Immature natural killer cell (primary cell): ENCODE measurements around the gene ZNF536. TPM values are rescaled to one million over a fixed set of nuclear protein-coding genes. Genes with fewer than 3 reads are reported as not detected.

Experiments used
- DNase-seq, 3 donors: peaks; one replicate each; pipeline ENCODE4 v3.0.0; 2022; ENCODE audit warnings: mixed read lengths in 1 of 3
- H3K27ac Mint-ChIP-seq, 6 donors: one replicate each; pipeline ENCODE4 v1.8.0; 2020; ENCODE audit warnings: mixed read lengths in 6 of 6, mild to moderate bottlenecking in 5 of 6, inconsistent platforms in 4 of 6, moderate library complexity in 3 of 6
- H3K27me3 Mint-ChIP-seq, 3 donors: one replicate each; pipeline ENCODE4 v1.8.0; 2020 to 2021; ENCODE audit warnings: low read depth in 3 of 3, mild to moderate bottlenecking in 3 of 3, mixed read lengths in 3 of 3, moderate library complexity in 3 of 3, inconsistent platforms in 1 of 3
- H3K36me3 Mint-ChIP-seq, 3 donors: one replicate each; pipeline ENCODE4 v1.8.0; 2020; ENCODE audit warnings: mixed read lengths in 3 of 3, inconsistent platforms in 2 of 3, mild to moderate bottlenecking in 2 of 3
- H3K4me1 Mint-ChIP-seq, 2 donors: one replicate each; pipeline ENCODE4 v1.8.0; 2020; ENCODE audit warnings: inconsistent platforms in 2 of 2, mild to moderate bottlenecking in 2 of 2, mixed read lengths in 2 of 2, moderate library complexity in 1 of 2
- H3K4me3 Mint-ChIP-seq, 5 donors: one replicate each; pipeline ENCODE4 v1.8.0; 2020; ENCODE audit warnings: mild to moderate bottlenecking in 5 of 5, mixed read lengths in 5 of 5, inconsistent platforms in 3 of 5, moderate library complexity in 3 of 5
- H3K9me3 Mint-ChIP-seq, 6 donors: one replicate each; pipeline ENCODE4 v1.8.0; 2020; ENCODE audit warnings: mild to moderate bottlenecking in 6 of 6, mixed read lengths in 6 of 6, inconsistent platforms in 4 of 6, moderate library complexity in 3 of 6
- polyA plus RNA-seq, 3 donors: library from polyadenylated mRNA; unstranded; fragments of 300-500 nt; fragmentation: Illumina TruSeq; gene quantifications; one replicate each; pipeline ENCODE4 v1.2.3, GENCODE V29; 2021

Gene ZNF536
- polyA plus RNA-seq, 3 donors from 2014 or later = not detected

GRCh38 chr19:30555075-30555790, 183.0 kb downstream of the ZNF536 start:
- no peaks in the 10 kb centered on the region for H3K9me3 Mint-ChIP-seq
- no peaks in the 10 kb centered on the region for H3K36me3 Mint-ChIP-seq
- peaks cover 0 to 2% (median 0%) of the 10 kb centered on the region in 3 donors for H3K27me3 Mint-ChIP-seq
- DNase-seq = no peak
- H3K4me1 Mint-ChIP-seq = no peaks in the 10 kb centered on the region
- no peak overlapping the region for H3K27ac Mint-ChIP-seq
- no peak overlapping the region for H3K4me3 Mint-ChIP-seq

- Mint-ChIP-seq H3K27ac (no peak overlapping the region), H3K4me1 (no peaks in the 10 kb centered on the region), H3K36me3 (no peaks in the 10 kb centered on the region), H3K4me3 (no peak overlapping the region), H3K27me3 (no peaks in the 10 kb centered on the region), H3K9me3 (no peaks in the 10 kb centered on the region)
- DNase-seq = no peak
These were observed 183.6 kb downstream of the ZNF536 start for GRCh38 chr19:30555791-30556110.

GRCh38 chr19:30556230-30556711, 184.1 kb downstream of the ZNF536 start:
- Mint-ChIP-seq H3K9me3 (no peaks in the 10 kb centered on the region), H3K4me1 (no peaks in the 10 kb centered on the region), H3K27me3 (no peaks in the 10 kb centered on the region), H3K4me3 (no peak overlapping the region), H3K36me3 (no peaks in the 10 kb centered on the region), H3K27ac (no peak overlapping the region)
- no peak for DNase-seq

- Mint-ChIP-seq H3K9me3 (no peaks in the 10 kb centered on the region), H3K36me3 (no peaks in the 10 kb centered on the region), H3K4me1 (no peaks in the 10 kb centered on the region), H3K27ac (no peak overlapping the region), H3K4me3 (no peak overlapping the region), H3K27me3 (no peaks in the 10 kb centered on the region)
- DNase-seq = no peak
These were observed 185.0 kb downstream of the ZNF536 start for GRCh38 chr19:30557212-30557611.

- Mint-ChIP-seq H3K4me3 (no peak overlapping the region), H3K9me3 (no peaks in the 10 kb centered on the region), H3K36me3 (no peaks in the 10 kb centered on the region), H3K27me3 (no peaks in the 10 kb centered on the region), H3K4me1 (no peaks in the 10 kb centered on the region), H3K27ac (no peak overlapping the region)
- no peak for DNase-seq
These were observed 185.9 kb downstream of the ZNF536 start for GRCh38 chr19:30557927-30558557.

- Mint-ChIP-seq H3K27ac (no peak overlapping the region), H3K36me3 (no peaks in the 10 kb centered on the region)
- DNase-seq = no peak
These were observed 186.6 kb downstream of the ZNF536 start for GRCh38 chr19:30558793-30559192.

GRCh38 chr19:30559446-30559845, 187.3 kb downstream of the ZNF536 start:
- H3K27me3 Mint-ChIP-seq = peaks cover 0 to 2% (median 0%) of the 10 kb centered on the region in 3 donors
- H3K9me3 Mint-ChIP-seq = no peaks in the 10 kb centered on the region
- H3K4me1 Mint-ChIP-seq = no peaks in the 10 kb centered on the region
- H3K4me3 Mint-ChIP-seq = no peak overlapping the region
- no peak overlapping the region for H3K27ac Mint-ChIP-seq
- H3K36me3 Mint-ChIP-seq = no peaks in the 10 kb centered on the region
- no peak for DNase-seq

More at GRCh38 chr19:30558793-30559192, 186.6 kb downstream of the ZNF536 start:
- no peaks in the 10 kb centered on the region for H3K9me3 Mint-ChIP-seq
- no peak overlapping the region for H3K4me3 Mint-ChIP-seq
- peaks cover 0 to 2% (median 0%) of the 10 kb centered on the region in 3 donors for H3K27me3 Mint-ChIP-seq
- H3K4me1 Mint-ChIP-seq = no peaks in the 10 kb centered on the region

GRCh38 chr19:30562981-30563380, 190.8 kb downstream of the ZNF536 start:
- Mint-ChIP-seq H3K27me3 (peaks cover 0 to 2% (median 0%) of the 10 kb centered on the region in 3 donors), H3K36me3 (no peaks in the 10 kb centered on the region), H3K4me1 (no peaks in the 10 kb centered on the region), H3K9me3 (no peaks in the 10 kb centered on the region), H3K27ac (no peak overlapping the region), H3K4me3 (no peak overlapping the region)
- DNase-seq = no peak

- Mint-ChIP-seq H3K9me3 (no peaks in the 10 kb centered on the region), H3K36me3 (no peaks in the 10 kb centered on the region), H3K27ac (no peak overlapping the region), H3K27me3 (peaks cover 0 to 2% (median 0%) of the 10 kb centered on the region in 3 donors), H3K4me1 (no peaks in the 10 kb centered on the region), H3K4me3 (no peak overlapping the region)
- DNase-seq = no peak
These were observed 191.5 kb downstream of the ZNF536 start for GRCh38 chr19:30563691-30564090.

GRCh38 chr19:30564551-30565011, 192.4 kb downstream of the ZNF536 start:
- Mint-ChIP-seq H3K4me3 (no peak overlapping the region), H3K27me3 (peaks cover 0 to 2% (median 0%) of the 10 kb centered on the region in 3 donors), H3K4me1 (no peaks in the 10 kb centered on the region), H3K9me3 (no peaks in the 10 kb centered on the region), H3K27ac (no peak overlapping the region), H3K36me3 (no peaks in the 10 kb centered on the region)
- DNase-seq = no peak

- Mint-ChIP-seq H3K27me3 (peaks cover 0 to 2% (median 0%) of the 10 kb centered on the region in 3 donors), H3K4me3 (no peak overlapping the region), H3K4me1 (no peaks in the 10 kb centered on the region), H3K36me3 (no peaks in the 10 kb centered on the region), H3K9me3 (no peaks in the 10 kb centered on the region), H3K27ac (no peak overlapping the region)
- DNase-seq = no peak
These were observed 193.5 kb downstream of the ZNF536 start for GRCh38 chr19:30565636-30566035.

- Mint-ChIP-seq H3K4me3 (no peak overlapping the region), H3K27me3 (peaks cover 0 to 2% (median 0%) of the 10 kb centered on the region in 3 donors), H3K27ac (no peak overlapping the region), H3K4me1 (no peaks in the 10 kb centered on the region), H3K9me3 (no peaks in the 10 kb centered on the region), H3K36me3 (no peaks in the 10 kb centered on the region)
- DNase-seq = no peak
These were observed 194.7 kb downstream of the ZNF536 start for GRCh38 chr19:30566681-30567420.

- Mint-ChIP-seq H3K36me3 (no peaks in the 10 kb centered on the region), H3K4me3 (no peak overlapping the region), H3K27me3 (peaks cover 0 to 2% (median 0%) of the 10 kb centered on the region in 3 donors), H3K4me1 (no peaks in the 10 kb centered on the region), H3K9me3 (no peaks in the 10 kb centered on the region), H3K27ac (no peak overlapping the region)
- no peak for DNase-seq
These were observed 195.5 kb downstream of the ZNF536 start for GRCh38 chr19:30567536-30568232.

GRCh38 chr19:30570194-30570593, 198.0 kb downstream of the ZNF536 start:
- H3K27me3 Mint-ChIP-seq = no peaks in the 10 kb centered on the region
- H3K4me3 Mint-ChIP-seq = no peak overlapping the region
- H3K36me3 Mint-ChIP-seq = no peaks in the 10 kb centered on the region
- DNase-seq = no peak
- H3K27ac Mint-ChIP-seq = no peak overlapping the region
- H3K9me3 Mint-ChIP-seq = no peaks in the 10 kb centered on the region
- H3K4me1 Mint-ChIP-seq = no peaks in the 10 kb centered on the region
